HEK293T (cell line): ENCODE measurements around the gene VDR.

Experiments used
- CTCF ChIA-PET: fragments of 350-600 bp; formaldehyde crosslinking; extraction: SDS; loops from one replicate; lab custom pipeline; 2021; ENCODE audit warnings: antibody characterized with exemption, inconsistent platforms; lab: Yijun Ruan, JAX
- POLR2A ChIA-PET: fragments of 350-600 bp; formaldehyde crosslinking; extraction: SDS; loops from one replicate; lab custom pipeline; 2020; ENCODE audit warnings: antibody characterized with exemption, inconsistent platforms; lab: Yijun Ruan, JAX
- DNase-seq: peaks from one replicate; pipeline ENCODE4 v3.0.0; 2012; ENCODE audit warnings: mixed read lengths; ENCODE audit errors: extremely low spot score
- ARNT ChIP-seq: fragments of 450-650 bp; IDR thresholded peaks from 2 replicates; pipeline ENCODE4 v1.6.1; 2017; ENCODE audit warnings: mild to moderate bottlenecking
- BHLHE40 ChIP-seq: fragments of 450-650 bp; IDR thresholded peaks from 2 replicates; pipeline ENCODE4 v1.6.1; 2016; ENCODE audit warnings: mild to moderate bottlenecking, moderate library complexity, borderline replicate concordance
- CTBP1 ChIP-seq: fragments of 450-650 bp; IDR thresholded peaks from 2 replicates; pipeline ENCODE4 v1.6.1; 2016; ENCODE audit warnings: borderline replicate concordance
- ELF4 ChIP-seq: fragments of 450-650 bp; IDR thresholded peaks from 2 replicates; pipeline ENCODE4 v1.6.1; 2017; ENCODE audit warnings: antibody characterized with exemption
- FOXA1 ChIP-seq: fragments of 450-650 bp; IDR thresholded peaks from 2 replicates; pipeline ENCODE4 v1.6.1; 2016; ENCODE audit warnings: mild to moderate bottlenecking
- FOXK2 ChIP-seq: fragments of 450-650 bp; IDR thresholded peaks from 2 replicates; pipeline ENCODE4 v1.6.1; 2016; ENCODE audit warnings: mild to moderate bottlenecking
- FOXM1 ChIP-seq: fragments of 450-650 bp; IDR thresholded peaks from 2 replicates; pipeline ENCODE4 v1.6.1; 2017; ENCODE audit warnings: mild to moderate bottlenecking, borderline replicate concordance
- HDGF ChIP-seq: fragments of 450-650 bp; IDR thresholded peaks from 2 replicates; pipeline ENCODE4 v1.6.1; 2017; ENCODE audit warnings: antibody characterized with exemption, borderline replicate concordance
- L3MBTL2 ChIP-seq: fragments of 450-650 bp; conservative IDR thresholded peaks from 2 replicates; pipeline ENCODE4 v1.6.1; 2016; ENCODE audit warnings: mild to moderate bottlenecking
- LEF1 ChIP-seq: fragments of 450-650 bp; IDR thresholded peaks from 2 replicates; pipeline ENCODE4 v1.6.1; 2017; ENCODE audit warnings: mild to moderate bottlenecking, borderline replicate concordance
- NFRKB ChIP-seq: fragments of 450-650 bp; IDR thresholded peaks from 2 replicates; pipeline ENCODE4 v1.6.1; 2016; ENCODE audit warnings: mild to moderate bottlenecking, moderate library complexity
- PKNOX1 ChIP-seq: fragments of 450-650 bp; IDR thresholded peaks from 2 replicates; pipeline ENCODE4 v1.6.1; 2016
- SP1 ChIP-seq: fragments of 450-650 bp; IDR thresholded peaks from 2 replicates; pipeline ENCODE4 v1.6.1; 2017
- SUZ12 ChIP-seq: fragments of 450-650 bp; IDR thresholded peaks from 2 replicates; pipeline ENCODE4 v1.6.1; 2016; ENCODE audit warnings: mild to moderate bottlenecking
- TARDBP ChIP-seq: fragments of 450-650 bp; IDR thresholded peaks from 2 replicates; pipeline ENCODE4 v1.6.1; 2016
- ZNF384 ChIP-seq: fragments of 450-650 bp; IDR thresholded peaks from 2 replicates; pipeline ENCODE4 v1.6.1; 2016

Gene VDR

DNA sequence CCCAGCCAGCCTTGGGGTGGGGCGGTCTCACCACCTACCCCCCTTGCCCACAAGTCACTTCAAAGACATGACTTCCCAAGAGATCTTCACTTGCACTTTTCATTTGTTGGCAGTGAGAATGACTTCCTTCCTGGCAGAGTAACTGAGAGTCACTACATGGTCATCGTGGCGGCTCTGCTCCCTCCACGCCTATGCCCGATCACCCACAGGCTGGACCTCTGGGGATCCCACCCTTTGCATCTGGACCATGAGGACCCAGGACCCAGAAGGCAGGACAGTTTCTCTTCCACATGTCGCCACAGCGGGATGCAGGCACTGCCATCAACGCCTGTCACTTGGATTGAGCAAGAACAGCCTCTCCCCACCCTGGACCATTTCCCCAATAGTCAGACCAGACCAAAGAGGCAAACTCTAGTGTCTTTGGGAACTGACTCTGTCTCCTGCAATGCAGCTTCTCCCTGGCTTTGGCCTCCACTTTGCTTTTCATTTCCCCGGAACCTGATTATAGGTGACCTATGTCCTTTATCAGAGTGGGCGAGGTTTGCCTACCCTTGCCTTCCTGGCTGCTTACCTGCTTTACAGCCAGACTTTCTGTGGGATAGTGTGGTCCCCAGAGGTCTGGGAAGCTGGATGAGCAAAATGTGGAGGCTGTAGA lies 3.6 kb downstream of the VDR start:
- DNase-seq: no peak
- ChIA-PET POLR2A (interaction anchor here (1.1 kb wide), 1 partner anchor 49 kb away, joined by 3 read pairs; no protein-coding TSS in a partner anchor), CTCF (no interaction called here)
- TF ChIP-seq SUZ12 (no peak), LEF1 (no peak), FOXM1 (no peak), L3MBTL2 (no peak)

DNA sequence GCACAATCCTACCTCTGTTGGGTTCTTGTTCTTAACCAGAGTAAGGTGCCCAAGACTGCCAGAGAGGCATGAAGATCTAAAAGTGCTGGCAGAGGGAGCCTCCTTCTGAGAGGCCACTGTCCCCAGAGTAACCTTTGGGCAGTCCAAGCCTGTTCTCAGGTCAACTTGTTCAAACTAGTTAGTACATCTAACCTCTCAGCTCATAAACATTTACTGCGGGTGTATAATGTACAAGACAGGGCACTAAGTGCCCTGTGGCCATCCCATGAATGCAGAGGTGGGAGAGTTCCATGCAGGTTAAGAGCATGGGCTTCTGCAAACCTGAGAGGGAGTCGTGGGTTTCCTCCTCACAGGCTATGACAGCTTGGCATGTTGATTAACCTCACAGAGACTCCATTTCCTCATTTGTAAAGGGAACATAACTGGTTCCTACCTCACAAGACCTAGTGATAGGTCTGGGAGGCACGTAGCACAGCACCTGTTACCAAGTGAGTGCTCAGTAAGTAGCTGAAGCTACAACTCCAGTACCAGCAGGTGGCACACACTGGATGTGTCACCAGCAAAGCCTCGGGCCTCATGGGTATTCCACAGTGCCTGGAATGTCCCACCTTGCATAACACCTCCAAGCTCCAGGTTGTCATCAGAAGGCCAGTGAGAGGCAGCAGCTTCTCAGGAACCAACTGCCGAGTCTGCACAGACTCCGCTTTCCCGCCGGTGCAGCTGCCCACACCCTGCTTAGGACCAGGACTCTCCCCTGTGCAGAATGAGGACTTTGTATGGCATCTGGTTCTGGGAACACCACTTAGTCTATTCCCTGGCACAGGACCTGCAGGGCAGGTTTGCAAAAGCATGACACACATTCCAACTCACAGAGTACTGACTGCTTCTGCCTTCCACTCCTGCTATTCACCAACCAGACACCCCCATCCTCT lies 4.4 kb downstream of the VDR start:
- ChIA-PET POLR2A (interaction anchor here (1.1 kb wide), 1 partner anchor 50 kb away, joined by 3 read pairs; no protein-coding TSS in a partner anchor), CTCF (no interaction called here)
- TF ChIP-seq FOXK2 (no peak), FOXM1 (no peak), NFRKB (no peak), ARNT (no peak), BHLHE40 (no peak), LEF1 (no peak), PKNOX1 (no peak), HDGF (no peak), TARDBP (no peak), FOXA1 (no peak), CTBP1 (no peak), SP1 (no peak), SUZ12 (no peak), L3MBTL2 (no peak), ZNF384 (no peak), ELF4 (no peak)
- DNase-seq: no peak

DNA sequence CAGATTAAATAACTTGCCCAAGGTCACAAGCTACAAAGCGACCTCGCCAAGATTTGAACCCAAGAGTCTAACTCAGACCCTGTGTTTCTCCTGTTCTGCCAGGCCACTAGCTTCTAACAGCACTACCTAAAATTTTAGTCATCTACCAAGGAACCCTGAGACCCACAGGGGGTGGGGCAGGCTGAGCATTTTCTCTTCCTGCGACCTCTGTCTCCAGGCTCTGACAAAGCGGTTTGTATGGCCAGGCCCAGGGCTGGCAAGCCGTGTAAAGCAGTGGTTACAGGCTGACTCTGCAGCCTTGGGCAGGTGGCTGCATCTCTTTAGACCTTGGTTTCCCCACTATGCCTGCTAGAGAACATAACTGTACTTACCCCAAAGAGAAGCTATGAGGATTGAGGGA lies 5.3 kb downstream of the VDR start:
- no peak for DNase-seq
- ChIA-PET POLR2A (no interaction called here), CTCF (interaction anchor here (0.6 to 1.1 kb wide), 2 partner anchors 17 to 29 kb away, joined by 4 read pairs; no protein-coding TSS in a partner anchor)
- TF ChIP-seq HDGF (no peak), ZNF384 (no peak), ARNT (no peak), SP1 (no peak), FOXK2 (no peak), ELF4 (no peak), L3MBTL2 (no peak), LEF1 (no peak), PKNOX1 (no peak), FOXM1 (no peak), BHLHE40 (no peak), NFRKB (no peak), TARDBP (no peak), SUZ12 (no peak), FOXA1 (no peak), CTBP1 (no peak)

- CTCF ChIA-PET: interaction anchor here (0.7 kb wide), 1 partner anchor 268 kb away, joined by 3 read pairs; no protein-coding TSS in a partner anchor
- no peak for DNase-seq
- POLR2A ChIA-PET: interaction anchor here (1.3 kb wide), 1 partner anchor 8 kb away, joined by 6 read pairs; the partner anchor contains the start of gene VDR
- TF ChIP-seq ARNT (no peak), HDGF (no peak), PKNOX1 (no peak), LEF1 (no peak), SUZ12 (no peak), SP1 (no peak)
Measured at GRCh38 chr12:47896633-47897032, 8.2 kb downstream of the VDR start.

- TF ChIP-seq HDGF (no peak), BHLHE40 (no peak), ZNF384 (no peak), CTBP1 (no peak), SP1 (no peak), PKNOX1 (no peak), FOXA1 (no peak), ARNT (no peak), LEF1 (no peak), SUZ12 (no peak), NFRKB (no peak)
- CTCF ChIA-PET: interaction anchor here (1.1 kb wide), 1 partner anchor 10 kb away, joined by 3 read pairs; no protein-coding TSS in a partner anchor
- POLR2A ChIA-PET: interaction anchor here (1.1 to 1.3 kb wide), 2 partner anchors 9 to 17 kb away, joined by 3 to 6 read pairs; partner anchors contain the start of gene VDR
- no peak for DNase-seq
Measured at GRCh38 chr12:47896022-47896421, 8.8 kb downstream of the VDR start.
